ENCODE measurements around the gene CAMK1G. TPM values are rescaled to one million over a fixed set of nuclear protein-coding genes. Genes with fewer than 3 reads are reported as not detected.

CAMK1G gene
- polyA plus RNA-seq, 1 of the 3 experiments (the other 2 are of a cell fraction): 15.1 TPM

- TF ChIP-seq CHD2 (IDR thresholded peaks at IDR 0.05; ENCODE audit: low read length, partially characterized antibody) (no peak), FOXM1 (IDR thresholded peaks at IDR 0.05; ENCODE audit: low read depth) (no peak)
- H3K4me2 ChIP-seq: no peak overlapping the region
- ChIA-PET CTCF (interaction anchor here (0.7 to 9.1 kb wide), 9 partner anchors 11 to 216 kb away, joined by 3 to 139 read pairs (median 9); partner anchors contain the start of gene CAMK1G), POLR2A (no interaction called here)
- no peak for DNase-seq
- H3K4me3 ChIP-seq (ENCODE audit: low read depth in 2 of 2, low read length in 1 of 2): no peak overlapping the region
- 71% methylated on average over 3 of the region's 3 CpGs for WGBS (ENCODE audit: low lambda C conversion rate)
- H3K9me3 ChIP-seq: no peaks in the 10 kb centered on the region
- H2AFZ ChIP-seq (ENCODE audit: low read depth): no peak overlapping the region
- H3K4me1 ChIP-seq (ENCODE audit: control insufficient read depth in 1 of 2, insufficient read depth in 2 of 2, low read depth in 1 of 2, low read length in 1 of 2): peaks cover 0 to 10% of the 10 kb centered on the region in 2 experiments; a peak in 2 of 4 replicates
- H4K20me1 ChIP-seq (ENCODE audit: insufficient read depth): no peaks in the 10 kb centered on the region
- no peaks in the 10 kb centered on the region for H3K36me3 ChIP-seq (replicated peaks in 1 of 2; ENCODE audit: control insufficient read depth in 1 of 2, insufficient read depth in 2 of 2, low read length in 1 of 2)
- H3K9me2 ChIP-seq: no peaks in the 10 kb centered on the region
- H3K27me3 ChIP-seq (ENCODE audit: insufficient read depth): no peaks in the 10 kb centered on the region
- H3K27ac ChIP-seq (ENCODE audit: low read depth in 2 of 2, low read length in 1 of 2): no peak overlapping the region
- no peak overlapping the region for H3K9ac ChIP-seq
- no peaks in the 10 kb centered on the region for H3K79me2 ChIP-seq (ENCODE audit: insufficient read depth)
- peaks cover 14% of the 10 kb centered on the region for H3F3A ChIP-seq (replicated peaks; ENCODE audit: insufficient read depth)
Measured at GRCh38 chr1:209570743-209571142, 12.8 kb upstream of the CAMK1G start.

GRCh38 chr1:209576392-209577197, 6.9 kb upstream of the CAMK1G start:
- no peak overlapping the region; a peak in 1 of 4 replicates for H3K4me3 ChIP-seq (ENCODE audit: low read depth in 2 of 2, low read length in 1 of 2)
- WGBS (ENCODE audit: low lambda C conversion rate): 20% methylated on average over 11 of the region's 12 CpGs
- no peaks in the 10 kb centered on the region for H3K36me3 ChIP-seq (replicated peaks in 1 of 2; ENCODE audit: control insufficient read depth in 1 of 2, insufficient read depth in 2 of 2, low read length in 1 of 2)
- H3K27ac ChIP-seq (ENCODE audit: low read depth in 2 of 2, low read length in 1 of 2): no peak overlapping the region
- no peak overlapping the region for H2AFZ ChIP-seq (ENCODE audit: low read depth)
- no peak for TF ChIP-seq SIN3A (IDR thresholded peaks at IDR 0.05; ENCODE audit: borderline replicate concordance, low read depth, low read length)
- no peak for TF ChIP-seq IRF3 (IDR thresholded peaks at IDR 0.05; ENCODE audit: low read depth, low read length)
- peak; percentile 88 for TF ChIP-seq RAD21 (IDR thresholded peaks at IDR 0.05; ENCODE audit: low read length)
- TF ChIP-seq FOXJ3 (CRISPR knock-in tag; IDR thresholded peaks at IDR 0.05): no peak
- peak; percentile 96 for TF ChIP-seq CTCF (IDR thresholded peaks at IDR 0.05)
- no peak for TF ChIP-seq JUND (IDR thresholded peaks at IDR 0.05)
- no peak for TF ChIP-seq ELF1 (IDR thresholded peaks at IDR 0.05)
- peak; percentile 94 for TF ChIP-seq SMC3 (IDR thresholded peaks at IDR 0.05; ENCODE audit: low read depth, low read length)
- no peak overlapping the region for H3K9ac ChIP-seq
- no peaks in the 10 kb centered on the region for H3K9me2 ChIP-seq
- H3K27me3 ChIP-seq (ENCODE audit: insufficient read depth): no peaks in the 10 kb centered on the region
- H3K9me3 ChIP-seq: no peaks in the 10 kb centered on the region
- H3F3A ChIP-seq (replicated peaks; ENCODE audit: insufficient read depth): peaks cover 4% of the 10 kb centered on the region
- H3K4me2 ChIP-seq: no peak overlapping the region
- no peaks in the 10 kb centered on the region for H4K20me1 ChIP-seq (ENCODE audit: insufficient read depth)
- POLR2A ChIA-PET: no interaction called here
- no peaks in the 10 kb centered on the region for H3K79me2 ChIP-seq (ENCODE audit: insufficient read depth)
- H3K4me1 ChIP-seq (ENCODE audit: control insufficient read depth in 1 of 2, insufficient read depth in 2 of 2, low read depth in 1 of 2, low read length in 1 of 2): peaks cover 3 to 7% of the 10 kb centered on the region in 2 experiments; a peak in 1 of 4 replicates
- CTCF ChIA-PET: interaction anchor here (0.6 to 7.0 kb wide), 35 partner anchors 9 to 733 kb away, joined by 3 to 81 read pairs (median 5); no protein-coding TSS in a partner anchor
- DNase-seq: peak; percentile 84

Data from SK-N-SH (cell line).